ENCODE data around the gene TSHZ2.
"Not testable (repeated sequence)": the region's sequence is repeated elsewhere in the genome, so short reads cannot be mapped to it uniquely, and the experiment has no call there.

Gene TSHZ2

DNA sequence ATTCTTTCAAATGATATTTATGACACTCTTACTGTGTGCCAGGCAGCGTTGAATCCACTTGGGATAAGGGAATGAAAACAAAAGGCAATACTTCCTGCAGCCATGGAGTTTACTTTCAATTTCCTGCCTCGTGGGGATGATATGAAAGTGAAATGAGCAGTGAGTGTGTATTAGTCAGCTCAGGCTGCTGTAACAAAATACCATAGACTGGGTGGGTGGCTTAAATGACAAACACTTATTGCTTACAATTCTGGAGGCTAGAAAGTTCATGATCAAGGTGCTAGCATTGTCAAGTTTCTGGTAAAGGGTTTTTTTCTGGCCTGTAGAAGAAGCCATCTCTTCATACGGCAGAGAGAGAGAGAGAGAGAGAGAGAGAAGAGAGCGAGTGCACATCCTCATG, 41.7 kb downstream of the TSHZ2 start:
- H3K27ac ChIP-seq (ENCODE audit: low read depth, low read length, severe bottlenecking) = no peak overlapping the region
- H3K36me3 ChIP-seq (ENCODE audit: control insufficient read depth, insufficient read depth, low read length) = no peaks in the 10 kb centered on the region
- H3K4me1 ChIP-seq (ENCODE audit: control insufficient read depth, insufficient read depth, low read length, poor library complexity, severe bottlenecking) = no peaks in the 10 kb centered on the region
- no peak overlapping the region for H3K4me3 ChIP-seq (ENCODE audit: extremely low read depth, insufficient read depth, low read length, poor library complexity, severe bottlenecking)
- peaks cover 3% of the 10 kb centered on the region for H3K9me3 ChIP-seq (ENCODE audit: control insufficient read depth, low read length)
- 100% methylated on average over 1 of the region's 4 CpGs; no CpG with 5 or more reads in 1 of the 2 experiments for WGBS, 2 experiments (ENCODE audit: insufficient coverage in 2 of 2)

DNA sequence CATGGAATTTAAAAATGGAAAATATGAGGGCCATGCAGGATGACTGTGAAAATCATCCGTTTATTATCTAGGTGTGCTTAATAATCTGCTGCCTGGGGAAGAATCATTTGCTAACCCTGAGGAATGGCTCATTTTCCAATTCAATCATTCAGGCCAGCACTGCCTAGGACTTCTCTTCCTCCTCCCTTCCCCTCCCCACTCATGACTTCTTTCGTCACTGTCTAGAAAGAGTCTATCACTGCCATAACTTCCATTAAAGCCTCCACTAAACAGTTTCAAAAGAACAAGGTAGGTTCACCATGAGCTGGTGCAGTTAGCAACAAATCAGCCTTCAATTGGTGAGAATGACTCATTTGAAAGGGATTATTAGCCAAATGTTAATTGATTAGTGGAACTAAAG, 43.9 kb downstream of the TSHZ2 start:
- Histone ChIP-seq H3K9me3 (ENCODE audit: control insufficient read depth, low read length) (peaks cover 3% of the 10 kb centered on the region), H3K4me3 (ENCODE audit: extremely low read depth, insufficient read depth, low read length, poor library complexity, severe bottlenecking) (no peak overlapping the region), H3K27ac (ENCODE audit: low read depth, low read length, severe bottlenecking) (no peak overlapping the region), H3K36me3 (ENCODE audit: control insufficient read depth, insufficient read depth, low read length) (no peaks in the 10 kb centered on the region), H3K4me1 (ENCODE audit: control insufficient read depth, insufficient read depth, low read length, poor library complexity, severe bottlenecking) (no peaks in the 10 kb centered on the region)
- 100% methylated on average over 2 of the region's 2 CpGs; no CpG with 5 or more reads in 1 of the 2 experiments for WGBS, 2 experiments (ENCODE audit: insufficient coverage in 2 of 2)

DNA sequence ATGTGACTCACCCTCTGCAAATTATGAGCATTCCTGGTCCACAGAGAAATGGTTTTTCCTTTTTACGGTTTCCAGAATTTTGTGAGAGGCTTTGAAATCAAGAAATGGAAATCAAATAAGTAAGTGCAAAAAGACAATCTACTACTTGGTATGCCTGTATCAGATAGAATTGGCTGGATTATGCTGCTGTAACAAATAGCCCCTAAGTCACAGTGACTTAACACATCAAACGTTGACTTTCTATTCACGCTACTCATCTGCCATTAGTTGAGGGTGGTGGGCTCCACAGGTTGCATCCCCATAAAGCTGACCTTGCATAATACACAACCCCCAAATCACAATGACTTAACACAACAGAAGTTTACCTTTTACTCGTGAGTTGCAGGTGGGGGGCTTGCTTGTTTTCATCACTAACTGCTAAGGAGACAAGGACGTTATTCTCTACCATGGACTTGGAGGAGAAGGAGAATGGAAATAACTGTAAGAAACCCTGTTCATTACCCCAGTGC, 44.4 kb downstream of the TSHZ2 start:
- Histone ChIP-seq H3K27ac (ENCODE audit: low read depth, low read length, severe bottlenecking) (no peak overlapping the region), H3K36me3 (ENCODE audit: control insufficient read depth, insufficient read depth, low read length) (no peaks in the 10 kb centered on the region), H3K9me3 (ENCODE audit: control insufficient read depth, low read length) (peaks cover 3% of the 10 kb centered on the region), H3K4me1 (ENCODE audit: control insufficient read depth, insufficient read depth, low read length, poor library complexity, severe bottlenecking) (no peaks in the 10 kb centered on the region), H3K4me3 (ENCODE audit: extremely low read depth, insufficient read depth, low read length, poor library complexity, severe bottlenecking) (no peak overlapping the region)
- WGBS, 2 experiments (ENCODE audit: insufficient coverage in 2 of 2) = no CpG with 5 or more reads among the region's 5 CpGs

DNA sequence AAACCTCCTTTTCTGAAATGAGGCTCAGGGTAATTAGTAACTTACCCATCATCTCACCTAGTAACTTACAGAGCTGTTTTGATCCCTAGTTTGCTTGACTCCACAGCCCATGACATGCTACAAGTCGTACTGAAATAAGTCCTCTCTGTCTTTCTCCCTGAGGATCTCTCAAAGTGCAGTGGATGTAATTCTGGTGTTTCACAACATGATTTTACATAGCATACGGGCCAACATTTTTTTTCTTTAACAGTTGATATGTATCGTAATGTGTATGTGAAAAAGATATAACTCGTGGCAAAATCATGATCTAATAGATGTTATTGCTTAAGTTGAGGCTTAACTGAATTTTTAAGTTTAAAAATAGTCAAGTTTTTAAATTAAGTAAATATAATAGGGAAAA, 45.0 kb downstream of the TSHZ2 start:
- no peak overlapping the region for H3K27ac ChIP-seq (ENCODE audit: low read depth, low read length, severe bottlenecking)
- WGBS, 2 experiments (ENCODE audit: insufficient coverage in 2 of 2) = 92 to 100% methylated on average over 1 to 3 of the region's 4 CpGs
- H3K36me3 ChIP-seq (ENCODE audit: control insufficient read depth, insufficient read depth, low read length) = no peaks in the 10 kb centered on the region
- H3K9me3 ChIP-seq (ENCODE audit: control insufficient read depth, low read length) = peaks cover 3% of the 10 kb centered on the region
- H3K4me3 ChIP-seq (ENCODE audit: extremely low read depth, insufficient read depth, low read length, poor library complexity, severe bottlenecking) = no peak overlapping the region
- H3K4me1 ChIP-seq (ENCODE audit: control insufficient read depth, insufficient read depth, low read length, poor library complexity, severe bottlenecking) = no peaks in the 10 kb centered on the region

DNA sequence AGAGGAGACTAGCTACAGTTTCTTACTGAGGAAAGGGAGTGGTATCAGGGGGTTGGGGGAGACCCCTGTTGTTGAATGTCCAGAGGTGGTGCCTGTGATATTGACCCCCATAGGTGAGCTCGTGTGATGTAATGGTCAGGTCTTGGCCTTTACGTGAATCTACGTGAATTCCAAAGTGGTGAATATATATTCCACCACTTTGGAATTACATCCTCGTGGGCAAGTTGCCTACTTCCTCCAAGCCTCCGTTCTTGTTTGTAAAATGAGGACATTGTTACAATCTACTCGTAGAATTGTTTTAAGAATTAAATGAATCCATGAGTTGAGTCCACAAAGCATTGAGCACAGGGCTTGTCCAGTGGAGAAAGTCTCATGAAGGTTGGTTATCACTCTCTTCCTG, 47.3 kb downstream of the TSHZ2 start:
- 87 to 97% methylated on average over 4 to 5 of the region's 6 CpGs for WGBS, 2 experiments (ENCODE audit: insufficient coverage in 2 of 2)
- H3K4me3 ChIP-seq (ENCODE audit: extremely low read depth, insufficient read depth, low read length, poor library complexity, severe bottlenecking) = no peak overlapping the region
- H3K9me3 ChIP-seq (ENCODE audit: control insufficient read depth, low read length) = peaks cover 3% of the 10 kb centered on the region
- H3K36me3 ChIP-seq (ENCODE audit: control insufficient read depth, insufficient read depth, low read length) = no peaks in the 10 kb centered on the region
- no peaks in the 10 kb centered on the region for H3K4me1 ChIP-seq (ENCODE audit: control insufficient read depth, insufficient read depth, low read length, poor library complexity, severe bottlenecking)
- H3K27ac ChIP-seq (ENCODE audit: low read depth, low read length, severe bottlenecking) = no peak overlapping the region

DNA sequence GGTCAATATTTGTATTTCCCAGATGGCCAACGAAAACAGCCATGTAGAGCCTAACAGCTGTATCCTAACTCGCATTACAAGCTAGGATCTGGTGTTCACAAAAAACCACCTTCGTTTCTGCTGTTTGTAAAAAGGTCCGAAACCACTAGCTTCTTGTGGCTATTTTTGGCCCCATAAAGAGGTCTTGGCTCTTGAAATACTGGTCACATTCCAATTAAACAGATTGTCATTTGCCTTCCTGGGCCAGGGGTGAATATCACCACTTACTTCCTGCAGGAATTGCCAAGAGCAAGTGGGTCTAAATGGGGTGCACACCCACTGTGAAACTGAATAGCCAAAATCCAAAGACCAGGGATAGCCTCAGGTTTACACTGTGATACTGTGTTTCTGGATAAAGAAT, 48.2 kb downstream of the TSHZ2 start:
- WGBS, 2 experiments (ENCODE audit: insufficient coverage in 2 of 2) = 88 to 91% methylated on average over 4 of the region's 4 CpGs
- Histone ChIP-seq H3K4me3 (ENCODE audit: extremely low read depth, insufficient read depth, low read length, poor library complexity, severe bottlenecking) (no peak overlapping the region), H3K36me3 (ENCODE audit: control insufficient read depth, insufficient read depth, low read length) (no peaks in the 10 kb centered on the region), H3K27ac (ENCODE audit: low read depth, low read length, severe bottlenecking) (no peak overlapping the region), H3K4me1 (ENCODE audit: control insufficient read depth, insufficient read depth, low read length, poor library complexity, severe bottlenecking) (no peaks in the 10 kb centered on the region), H3K9me3 (ENCODE audit: control insufficient read depth, low read length) (peaks cover 3% of the 10 kb centered on the region)

DNA sequence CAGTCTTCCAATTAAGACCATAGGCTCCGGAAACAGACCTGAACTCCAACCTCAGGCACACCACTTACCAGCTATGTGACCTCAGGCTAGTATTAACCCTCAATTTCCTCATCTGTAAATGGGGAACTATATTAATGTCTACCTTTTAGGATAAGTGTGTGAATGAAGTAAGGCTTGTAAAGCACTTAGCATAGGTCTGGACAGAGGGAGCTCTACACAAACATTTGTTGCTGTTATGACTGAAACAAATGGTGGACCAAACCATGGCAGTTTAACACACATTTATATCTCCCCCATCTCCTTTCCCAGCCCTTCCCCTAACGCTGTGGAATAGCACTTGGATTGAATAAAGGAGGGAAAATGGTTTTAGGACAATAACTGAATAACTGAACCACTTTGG, 48.7 kb downstream of the TSHZ2 start:
- H3K4me1 ChIP-seq (ENCODE audit: control insufficient read depth, insufficient read depth, low read length, poor library complexity, severe bottlenecking) = no peaks in the 10 kb centered on the region
- 80% methylated on average over 1 of the region's 2 CpGs; no CpG with 5 or more reads in 1 of the 2 experiments for WGBS, 2 experiments (ENCODE audit: insufficient coverage in 2 of 2)
- no peak overlapping the region for H3K27ac ChIP-seq (ENCODE audit: low read depth, low read length, severe bottlenecking)
- no peak overlapping the region for H3K4me3 ChIP-seq (ENCODE audit: extremely low read depth, insufficient read depth, low read length, poor library complexity, severe bottlenecking)
- no peaks in the 10 kb centered on the region for H3K36me3 ChIP-seq (ENCODE audit: control insufficient read depth, insufficient read depth, low read length)
- H3K9me3 ChIP-seq (ENCODE audit: control insufficient read depth, low read length) = peaks cover 3% of the 10 kb centered on the region

DNA sequence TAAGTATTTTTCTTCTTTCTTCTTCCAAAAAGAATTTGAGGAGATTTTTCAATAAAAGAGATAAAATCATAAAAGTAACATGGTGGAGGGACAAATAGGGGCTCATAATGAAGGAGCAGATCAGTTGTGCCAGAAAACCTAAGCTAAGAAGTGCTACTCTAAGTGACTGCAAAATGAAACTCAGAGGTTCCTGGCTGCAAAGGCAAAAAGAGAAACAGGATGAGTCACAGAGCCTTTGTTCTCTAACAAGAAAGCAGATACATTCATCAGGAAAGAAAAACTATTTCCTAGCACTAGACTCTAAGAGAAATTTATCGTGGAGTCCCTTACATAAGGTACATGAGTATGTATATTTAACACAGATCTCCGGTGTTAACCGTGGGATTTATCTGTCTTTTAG, 49.8 kb downstream of the TSHZ2 start:
- Histone ChIP-seq H3K9me3 (ENCODE audit: control insufficient read depth, low read length) (no peaks in the 10 kb centered on the region), H3K27ac (ENCODE audit: low read depth, low read length, severe bottlenecking) (no peak overlapping the region), H3K4me1 (ENCODE audit: control insufficient read depth, insufficient read depth, low read length, poor library complexity, severe bottlenecking) (no peaks in the 10 kb centered on the region), H3K36me3 (ENCODE audit: control insufficient read depth, insufficient read depth, low read length) (no peaks in the 10 kb centered on the region), H3K4me3 (ENCODE audit: extremely low read depth, insufficient read depth, low read length, poor library complexity, severe bottlenecking) (no peak overlapping the region)
- whole genome bisulfite sequencing, 2 experiments (ENCODE audit: insufficient coverage in 2 of 2) = 89 to 100% methylated on average over 1 to 2 of the region's 3 CpGs

DNA sequence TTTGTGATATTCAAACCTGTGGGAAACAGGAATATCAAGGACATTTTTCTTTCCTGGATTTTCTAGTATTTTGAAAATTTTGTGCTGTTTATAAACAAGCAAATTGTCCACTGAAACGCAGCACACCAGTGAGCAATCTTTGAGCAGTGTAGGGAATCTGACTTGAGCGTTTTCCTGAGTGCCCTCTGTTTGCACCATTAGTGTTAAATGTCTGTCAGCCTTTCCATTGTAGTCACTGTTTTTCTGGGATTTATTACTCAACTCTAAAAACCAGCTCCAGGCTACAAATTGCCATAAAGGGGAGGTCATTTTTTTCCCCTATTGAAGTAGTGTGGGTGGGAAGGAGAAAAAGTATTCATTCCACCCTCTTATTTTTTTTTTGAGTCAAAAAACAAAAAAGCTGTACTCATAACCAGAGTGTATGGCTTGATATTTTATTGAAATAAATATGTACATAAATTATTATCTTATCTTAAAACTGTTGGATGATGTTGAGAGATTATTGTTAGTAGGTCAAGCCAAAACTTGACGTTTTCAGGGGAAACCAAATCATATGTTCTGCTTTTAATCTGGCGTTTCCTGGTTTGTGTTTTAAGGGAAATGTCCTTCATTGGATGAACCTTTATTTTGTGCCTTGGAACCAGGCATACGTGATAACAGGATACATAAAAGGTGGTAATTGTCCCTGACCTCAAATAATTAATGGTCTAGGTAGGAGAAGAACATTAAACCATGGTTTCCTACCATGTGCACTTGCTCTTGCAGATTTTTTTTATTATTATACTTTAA, 51.8 kb downstream of the TSHZ2 start:
- H3K4me1 ChIP-seq (ENCODE audit: control insufficient read depth, insufficient read depth, low read length, poor library complexity, severe bottlenecking) = no peaks in the 10 kb centered on the region
- no peaks in the 10 kb centered on the region for H3K9me3 ChIP-seq (ENCODE audit: control insufficient read depth, low read length)
- 76 to 83% methylated on average over 4 to 5 of the region's 5 CpGs for WGBS, 2 experiments (ENCODE audit: insufficient coverage in 2 of 2)
- no peaks in the 10 kb centered on the region for H3K36me3 ChIP-seq (ENCODE audit: control insufficient read depth, insufficient read depth, low read length)
- no peak overlapping the region for H3K27ac ChIP-seq (ENCODE audit: low read depth, low read length, severe bottlenecking)
- H3K4me3 ChIP-seq (ENCODE audit: extremely low read depth, insufficient read depth, low read length, poor library complexity, severe bottlenecking) = no peak overlapping the region

DNA sequence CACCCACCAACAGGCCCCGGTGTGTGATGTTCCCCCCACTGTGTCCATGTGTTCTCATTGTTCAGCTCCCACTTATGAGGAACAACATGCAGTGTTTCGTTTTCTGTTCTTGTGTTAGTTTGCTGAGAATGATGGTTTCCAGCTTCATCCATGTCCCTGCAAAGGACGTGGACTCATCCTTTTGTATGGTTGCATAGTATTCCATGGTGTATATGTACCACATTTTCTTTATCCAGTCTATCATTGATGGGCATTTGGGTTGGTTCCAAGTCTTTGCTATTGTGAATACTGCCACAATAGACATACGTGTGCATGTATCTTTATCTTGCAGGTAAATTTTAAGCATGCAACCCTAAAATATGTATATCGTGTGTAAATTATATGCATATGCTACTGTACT, 52.5 kb downstream of the TSHZ2 start:
- not testable (repeated sequence) for H3K9me3 ChIP-seq (ENCODE audit: control insufficient read depth, low read length); H3K36me3 ChIP-seq (ENCODE audit: control insufficient read depth, insufficient read depth, low read length); H3K4me3 ChIP-seq (ENCODE audit: extremely low read depth, insufficient read depth, low read length, poor library complexity, severe bottlenecking); H3K4me1 ChIP-seq (ENCODE audit: control insufficient read depth, insufficient read depth, low read length, poor library complexity, severe bottlenecking); H3K27ac ChIP-seq (ENCODE audit: low read depth, low read length, severe bottlenecking)
- WGBS, 2 experiments (ENCODE audit: insufficient coverage in 2 of 2) = 80 to 100% methylated on average over 1 of the region's 5 CpGs

DNA sequence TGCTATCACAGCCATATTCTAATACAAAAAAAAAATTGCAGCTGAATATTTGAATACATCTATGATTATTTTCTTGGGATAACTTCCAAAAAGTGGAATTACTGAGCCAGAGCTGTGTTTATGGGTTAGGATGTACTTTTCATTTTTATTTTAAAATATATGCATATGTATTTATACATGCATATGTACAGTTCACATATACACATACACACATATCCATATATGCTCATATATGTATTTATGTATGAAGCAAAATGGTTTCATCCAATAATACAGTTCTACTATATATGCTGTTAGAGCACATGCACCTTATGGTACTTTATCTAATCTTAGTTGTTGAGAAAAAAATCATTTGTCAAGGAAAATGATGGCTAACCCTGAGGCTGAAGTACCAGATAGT, 54.9 kb downstream of the TSHZ2 start:
- no peak overlapping the region for H3K4me3 ChIP-seq (ENCODE audit: extremely low read depth, insufficient read depth, low read length, poor library complexity, severe bottlenecking)
- H3K27ac ChIP-seq (ENCODE audit: low read depth, low read length, severe bottlenecking) = no peak overlapping the region
- H3K4me1 ChIP-seq (ENCODE audit: control insufficient read depth, insufficient read depth, low read length, poor library complexity, severe bottlenecking) = no peaks in the 10 kb centered on the region
- H3K36me3 ChIP-seq (ENCODE audit: control insufficient read depth, insufficient read depth, low read length) = no peaks in the 10 kb centered on the region
- H3K9me3 ChIP-seq (ENCODE audit: control insufficient read depth, low read length) = no peaks in the 10 kb centered on the region
